ENCODE data around the gene ECPAS. TPM values are rescaled to one million over a fixed set of nuclear protein-coding genes. Genes with fewer than 3 reads are reported as not detected.

Gene ECPAS
- total and polyA plus RNA-seq, 3 donors from 2014 or later = 74.1 to 122 (median 90.0) TPM

DNA sequence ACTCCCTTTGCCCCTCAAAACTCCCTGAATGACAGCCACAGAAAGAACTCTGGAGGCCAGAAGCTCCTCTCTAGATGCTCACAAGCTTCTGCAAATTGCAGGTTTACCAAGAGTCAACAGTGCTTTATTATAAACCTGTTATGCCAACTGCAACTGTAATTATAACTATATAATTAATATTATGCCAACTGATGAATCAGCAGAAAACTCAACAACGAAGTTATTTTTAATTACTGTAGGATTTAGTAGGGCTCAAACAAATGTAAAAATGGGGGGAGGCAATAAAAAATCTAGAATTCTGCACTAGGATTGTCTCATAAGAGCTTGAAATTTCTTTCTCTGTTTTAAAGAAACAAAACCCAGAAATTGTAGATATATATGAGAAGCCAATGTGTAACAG, 117.2 kb downstream of the ECPAS start:
- intact Hi-C loops (cut with DNase I; ENCODE audit: low total_unique reads) = no loop called here
- Histone ChIP-seq H3K4me3 (no peak overlapping the region), H3K27me3 (no peaks in the 10 kb centered on the region), H3K27ac (no peak overlapping the region), H3K9me3 (no peaks in the 10 kb centered on the region), H3K4me1 (no peaks in the 10 kb centered on the region), H3K36me3 (ENCODE audit: low read depth, missing control alignments) (no peaks in the 10 kb centered on the region)
- TF ChIP-seq CTCF (IDR thresholded peaks at IDR 0.05) (no peak), POLR2A (IDR thresholded peaks at IDR 0.05) (no peak)
- no peak for DNase-seq
- WGBS, 2 donors = 92 to 95% methylated on average over 1 of the region's 1 CpG

DNA sequence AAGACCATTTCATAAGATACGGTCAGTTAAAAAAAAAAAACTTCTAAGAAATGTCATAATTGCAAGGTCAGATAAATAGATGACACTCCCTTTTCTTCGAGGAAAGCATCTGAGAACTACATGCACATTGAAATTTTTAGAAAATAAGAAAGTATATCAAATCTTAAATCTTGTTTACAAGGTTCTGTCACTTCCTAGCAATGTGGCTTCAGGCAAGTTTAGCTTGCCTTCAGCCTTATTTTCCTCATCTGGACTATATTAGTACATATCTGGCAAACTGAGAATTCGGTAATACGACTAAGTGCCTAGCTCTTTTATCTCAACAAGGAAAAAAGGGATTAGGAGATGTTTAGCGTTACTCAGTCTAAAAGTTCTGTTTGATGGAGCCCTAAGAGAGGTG, 121.7 kb downstream of the ECPAS start:
- TF ChIP-seq CTCF (IDR thresholded peaks at IDR 0.05) (no peak), POLR2A (IDR thresholded peaks at IDR 0.05) (no peak)
- no peaks in the 10 kb centered on the region for H3K9me3 ChIP-seq
- no peak for DNase-seq
- H3K27me3 ChIP-seq = no peaks in the 10 kb centered on the region
- no peaks in the 10 kb centered on the region for H3K36me3 ChIP-seq (ENCODE audit: low read depth, missing control alignments)
- intact Hi-C loops (cut with DNase I; ENCODE audit: low total_unique reads) = no loop called here
- H3K27ac ChIP-seq = no peak overlapping the region
- no peak overlapping the region for H3K4me3 ChIP-seq
- H3K4me1 ChIP-seq = no peaks in the 10 kb centered on the region
- WGBS, 2 donors = 79 to 83% methylated on average over 5 of the region's 5 CpGs

DNA sequence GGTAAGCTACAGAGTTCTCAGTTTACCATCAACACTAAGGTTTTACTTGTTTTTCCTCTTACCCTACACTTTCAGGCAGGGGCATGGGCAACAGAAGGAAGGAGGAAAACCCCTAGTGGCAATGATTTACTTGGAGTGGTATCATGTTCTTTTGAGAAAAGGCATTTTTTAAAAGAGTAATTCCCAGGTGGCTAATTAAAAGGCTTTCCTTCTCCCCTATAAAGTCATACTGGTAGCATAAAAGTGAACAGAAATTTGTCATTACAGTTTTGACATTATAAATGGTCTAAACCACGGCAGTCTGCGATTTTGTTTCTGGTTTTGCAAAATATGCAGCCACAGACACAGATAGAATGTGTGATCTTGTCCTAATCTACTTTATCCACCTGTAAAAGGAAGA, 123.3 kb downstream of the ECPAS start:
- intact Hi-C loops (cut with DNase I; ENCODE audit: low total_unique reads) = no loop called here
- TF ChIP-seq CTCF (IDR thresholded peaks at IDR 0.05) = no peak
- no peak for TF ChIP-seq POLR2A (IDR thresholded peaks at IDR 0.05)
- Histone ChIP-seq H3K27me3 (no peaks in the 10 kb centered on the region), H3K4me1 (no peaks in the 10 kb centered on the region), H3K36me3 (ENCODE audit: low read depth, missing control alignments) (no peaks in the 10 kb centered on the region), H3K9me3 (no peaks in the 10 kb centered on the region), H3K4me3 (no peak overlapping the region), H3K27ac (no peak overlapping the region)
- WGBS, 2 donors = 89 to 95% methylated on average over 2 of the region's 2 CpGs
- DNase-seq = no peak

GRCh38 chr9:111356481-111357244, 127.5 kb downstream of the ECPAS start:
- Histone ChIP-seq H3K36me3 (ENCODE audit: low read depth, missing control alignments) (no peaks in the 10 kb centered on the region), H3K27me3 (no peaks in the 10 kb centered on the region), H3K4me3 (no peak overlapping the region), H3K9me3 (no peaks in the 10 kb centered on the region), H3K27ac (no peak overlapping the region), H3K4me1 (no peaks in the 10 kb centered on the region)
- no peak for DNase-seq
- WGBS, 2 donors = 67 to 75% methylated on average over 11 of the region's 11 CpGs
- no peak for TF ChIP-seq POLR2A (IDR thresholded peaks at IDR 0.05)
- no peak for TF ChIP-seq CTCF (IDR thresholded peaks at IDR 0.05)
- intact Hi-C loops (cut with DNase I; ENCODE audit: low total_unique reads) = no loop called here

- no peak overlapping the region for H3K4me3 ChIP-seq
- intact Hi-C loops (cut with DNase I; ENCODE audit: low total_unique reads) = no loop called here
- no peaks in the 10 kb centered on the region for H3K27me3 ChIP-seq
- H3K9me3 ChIP-seq = no peaks in the 10 kb centered on the region
- no peak for DNase-seq
- H3K36me3 ChIP-seq (ENCODE audit: low read depth, missing control alignments) = no peaks in the 10 kb centered on the region
- no peak overlapping the region for H3K27ac ChIP-seq
- H3K4me1 ChIP-seq = no peaks in the 10 kb centered on the region
- 80 to 83% methylated on average over 2 of the region's 2 CpGs for whole genome bisulfite sequencing, 2 donors
- TF ChIP-seq CTCF (IDR thresholded peaks at IDR 0.05) (no peak), POLR2A (IDR thresholded peaks at IDR 0.05) (no peak)
These were observed 131.6 kb downstream of the ECPAS start for GRCh38 chr9:111352545-111352944.

All from testis (tissue), 3 donors.